Dermis microvascular lymphatic vessel endothelial cell (primary cell): ENCODE data around the gene CAPN14. TPM values are rescaled to one million over a fixed set of nuclear protein-coding genes. Genes with fewer than 3 reads are reported as not detected.

ENCODE experiments used
- DNase-seq, 2 donors: peaks; one replicate each; pipeline versions ENCODE4 v3.0.0 to v3.0.0-alpha.2; 2010; ENCODE audit warnings: low read depth in 2 of 2
- total RNA-seq: library from RNA; depleted of rRNA; stranded (reverse); fragments of >200 nt; gene quantifications from 2 replicates; pipeline ENCODE4 v1.2.1, GENCODE V29; 2014

The CAPN14 gene
- total RNA-seq, 1 donor from 2014 or later = under 0.01 TPM

GRCh38 chr2:31241625-31242270 lies 24.4 kb upstream of the CAPN14 start:
- no peak for DNase-seq

- DNase-seq = no peak
Observed at GRCh38 chr2:31240381-31241365, 23.4 kb upstream of the CAPN14 start.

GRCh38 chr2:31239593-31240177 lies 22.4 kb upstream of the CAPN14 start:
- peak in 1 of 2 donors; percentile 32 for DNase-seq

- no peak for DNase-seq
Observed at GRCh38 chr2:31238906-31239592, 21.7 kb upstream of the CAPN14 start.

GRCh38 chr2:31238126-31238905 lies 21.0 kb upstream of the CAPN14 start:
- no peak for DNase-seq

GRCh38 chr2:31237348-31238017 lies 20.2 kb upstream of the CAPN14 start:
- no peak for DNase-seq

- no peak for DNase-seq
Observed at GRCh38 chr2:31236433-31237205, 19.3 kb upstream of the CAPN14 start.

- no peak for DNase-seq
Observed at GRCh38 chr2:31235504-31235902, 18.2 kb upstream of the CAPN14 start.

- DNase-seq = no peak
Observed at GRCh38 chr2:31234683-31235503, 17.6 kb upstream of the CAPN14 start.

GRCh38 chr2:31233741-31234682 lies 16.7 kb upstream of the CAPN14 start, which contains the start of gene EHD3:
EHD3 (plus strand) TSS chr2:31234152; CDS start chr2:31234622, 470 bp downstream.
- peak; percentile 70 to 75 for DNase-seq

GRCh38 chr2:31233231-31233630 lies 15.9 kb upstream of the CAPN14 start:
- no peak for DNase-seq

GRCh38 chr2:31232586-31232985 lies 15.3 kb upstream of the CAPN14 start:
- no peak for DNase-seq

GRCh38 chr2:31231571-31232302 lies 14.4 kb upstream of the CAPN14 start:
- no peak for DNase-seq

- DNase-seq = no peak
Observed at GRCh38 chr2:31230751-31231150, 13.4 kb upstream of the CAPN14 start.

GRCh38 chr2:31228717-31229116 lies 11.4 kb upstream of the CAPN14 start:
- no peak for DNase-seq

GRCh38 chr2:31227711-31228125 lies 10.4 kb upstream of the CAPN14 start:
- DNase-seq = no peak

- no peak for DNase-seq
Observed at GRCh38 chr2:31227110-31227509, 9.8 kb upstream of the CAPN14 start.
